Measurements from ENCODE around the gene KLC1.

KLC1 gene

GRCh38 chr14:103668117-103668516, 39.1 kb downstream of the KLC1 start:
- TF ChIP-seq CTCF (IDR thresholded peaks at IDR 0.05; ENCODE audit: insufficient read depth, low read depth, low read length, missing control alignments) = no peak
- H3K4me3 ChIP-seq (ENCODE audit: low read depth, low read length) = no peak overlapping the region
- no peak for DNase-seq (ENCODE audit: low read depth)

- no peak for DNase-seq (ENCODE audit: low read depth)
- no peak for TF ChIP-seq CTCF (IDR thresholded peaks at IDR 0.05; ENCODE audit: insufficient read depth, low read depth, low read length, missing control alignments)
- H3K4me3 ChIP-seq (ENCODE audit: low read depth, low read length) = no peak overlapping the region
These were observed 40.4 kb downstream of the KLC1 start for GRCh38 chr14:103669370-103669769.

- no peak for TF ChIP-seq CTCF (IDR thresholded peaks at IDR 0.05; ENCODE audit: insufficient read depth, low read depth, low read length, missing control alignments)
- no peak for DNase-seq (ENCODE audit: low read depth)
- H3K4me3 ChIP-seq (ENCODE audit: low read depth, low read length) = no peak overlapping the region
These were observed 42.9 kb downstream of the KLC1 start for GRCh38 chr14:103671911-103672310.

- no peak for DNase-seq (ENCODE audit: low read depth)
- TF ChIP-seq CTCF (IDR thresholded peaks at IDR 0.05; ENCODE audit: insufficient read depth, low read depth, low read length, missing control alignments) = no peak
- no peak overlapping the region for H3K4me3 ChIP-seq (ENCODE audit: low read depth, low read length)
These were observed 46.9 kb downstream of the KLC1 start for GRCh38 chr14:103675957-103676356.

GRCh38 chr14:103676881-103677675, 48.1 kb downstream of the KLC1 start:
- no peak overlapping the region for H3K4me3 ChIP-seq (ENCODE audit: low read depth, low read length)
- TF ChIP-seq CTCF (IDR thresholded peaks at IDR 0.05; ENCODE audit: insufficient read depth, low read depth, low read length, missing control alignments) = no peak

GRCh38 chr14:103679351-103679750, 50.3 kb downstream of the KLC1 start:
- DNase-seq (ENCODE audit: low read depth) = peak; percentile 82
- peak; percentile 79 for TF ChIP-seq CTCF (IDR thresholded peaks at IDR 0.05; ENCODE audit: insufficient read depth, low read depth, low read length, missing control alignments)
- H3K4me3 ChIP-seq (ENCODE audit: low read depth, low read length) = no peak overlapping the region

More at GRCh38 chr14:103676881-103677675, 48.1 kb downstream of the KLC1 start:
- DNase-seq (ENCODE audit: low read depth) = no peak
